Endothelial cell of umbilical vein (primary cell): ENCODE results near the gene SLC9A9. TPM values are rescaled to one million over a fixed set of nuclear protein-coding genes. Genes with fewer than 3 reads are reported as not detected.

Experiments
- BruUV-seq: library from RNA; stranded (reverse); fragments of 400-500 nt; replicated peaks from 2 replicates; lab custom pipeline; 2021; lab: Mats Ljungman, UMichigan
- CTCF ChIA-PET: fragments of 300-600, 350-600 bp; sonication (Branson Sonifier 250); formaldehyde crosslinking; loops from one replicate; lab custom pipeline; 2021; ENCODE audit warnings: antibody characterized with exemption, inconsistent platforms; lab: Charles Lee
- POLR2A ChIA-PET: fragments of 300-600, 350-600 bp; sonication (Branson Sonifier 250); formaldehyde crosslinking; loops from one replicate; lab custom pipeline; 2021; ENCODE audit warnings: antibody characterized with exemption, inconsistent platforms; lab: Charles Lee
- DNase-seq: peaks from one replicate; pipeline ENCODE4 v3.0.0-alpha.2; 2011; ENCODE audit warnings: low read depth, low spot score
- FAIRE-seq: peaks from 2 replicates; lab custom pipeline; 2011; peaks lifted over from hg19 to GRCh38; lab: Jason Lieb, UNC
- H2AFZ ChIP-seq: 2 replicates; pipeline ENCODE4 v1.6.0; 2012; ENCODE audit warnings: low read depth, low read length, control low read depth, inconsistent platforms
- H3K27ac ChIP-seq: 2 replicates; pipeline ENCODE4 v1.5.1; 2011; ENCODE audit warnings: low read depth, mild to moderate bottlenecking, control low read depth, low read length, moderate library complexity; ENCODE audit not compliant: insufficient read depth
- H3K27me3 ChIP-seq, 2 experiments: 2 replicates each; pipeline versions ENCODE4 v1.6.0 to v1.6.1; 2011; ENCODE audit warnings: low read length in 2 of 2, mixed read lengths in 1 of 2; ENCODE audit not compliant: control insufficient read depth in 2 of 2, insufficient read depth in 2 of 2
- H3K36me3 ChIP-seq, 2 experiments: 2 replicates in 1 of 2; 3 replicates in 1 of 2; pipeline ENCODE4 v1.5.1; 2011; ENCODE audit warnings: low read length in 2 of 2, mild to moderate bottlenecking in 1 of 2, moderate library complexity in 1 of 2; ENCODE audit not compliant: control insufficient read depth in 2 of 2, insufficient read depth in 2 of 2; ENCODE audit errors: extremely low read depth in 1 of 2
- H3K4me1 ChIP-seq: 3 replicates; pipeline ENCODE4 v1.5.1; 2011; ENCODE audit warnings: mild to moderate bottlenecking, low read length; ENCODE audit not compliant: control insufficient read depth, insufficient read depth; ENCODE audit errors: extremely low read depth
- H3K4me2 ChIP-seq: 2 replicates; pipeline ENCODE4 v1.6.1; 2011; ENCODE audit warnings: low read length, control low read depth, mixed read lengths; ENCODE audit not compliant: insufficient read depth
- H3K4me3 ChIP-seq, 3 experiments: fragments of 200-600 bp in 1 of 3; sonication (generic), shearing (Covaris generic) in 1 of 3; replicated peaks in 1 of 3; 2 replicates each; pipeline ENCODE4 v1.5.1; 2011 to 2016; ENCODE audit warnings: control low read depth in 3 of 3, low read length in 3 of 3, mild to moderate bottlenecking in 2 of 3, inconsistent platforms in 1 of 3, low read depth in 1 of 3, moderate library complexity in 1 of 3; ENCODE audit not compliant: insufficient read depth in 1 of 3
- H3K79me2 ChIP-seq: 2 replicates; pipeline ENCODE4 v1.6.0; 2012; ENCODE audit warnings: low read length, inconsistent platforms; ENCODE audit not compliant: control insufficient read depth, insufficient read depth
- H3K9ac ChIP-seq: replicated peaks from 2 replicates; pipeline ENCODE3; 2011; ENCODE audit warnings: low read length, control low read depth; ENCODE audit not compliant: insufficient read depth; ENCODE audit errors: extremely low read depth
- H3K9me1 ChIP-seq: replicated peaks from 3 replicates; pipeline ENCODE4 v1.6.0; 2011; ENCODE audit warnings: mild to moderate bottlenecking, low read length; ENCODE audit not compliant: control insufficient read depth, insufficient read depth; ENCODE audit errors: extremely low read depth
- H3K9me3 ChIP-seq: replicated peaks from 2 replicates; pipeline ENCODE4 v1.5.1; 2012; ENCODE audit warnings: low read length, inconsistent platforms; ENCODE audit not compliant: control insufficient read depth, insufficient read depth
- H4K20me1 ChIP-seq: replicated peaks from 2 replicates; pipeline ENCODE3; 2011; ENCODE audit warnings: mild to moderate bottlenecking, low read length; ENCODE audit not compliant: control insufficient read depth, insufficient read depth; ENCODE audit errors: extremely low read depth
- EZH2 ChIP-seq: IDR thresholded peaks from 2 replicates; pipeline ENCODE4 v1.6.1; 2012; ENCODE audit warnings: borderline replicate concordance, low read depth, mild to moderate bottlenecking, moderate library complexity, low read length, inconsistent platforms; ENCODE audit not compliant: severe bottlenecking
- FOS ChIP-seq: IDR thresholded peaks from 2 replicates; pipeline ENCODE4 v1.6.1; 2011; ENCODE audit warnings: mild to moderate bottlenecking, low read length, moderate library complexity, borderline replicate concordance; ENCODE audit not compliant: insufficient read depth
- GATA2 ChIP-seq: IDR thresholded peaks from 2 replicates; pipeline ENCODE4 v1.7.0; 2011; ENCODE audit warnings: low read depth, mild to moderate bottlenecking, moderate library complexity, mixed read lengths, low read length; ENCODE audit not compliant: insufficient read length, insufficient read depth
- JUN ChIP-seq: IDR thresholded peaks from 2 replicates; pipeline ENCODE4 v1.6.1; 2011; ENCODE audit warnings: borderline replicate concordance, low read depth; ENCODE audit not compliant: insufficient read length, insufficient read depth
- MAX ChIP-seq: IDR thresholded peaks from 2 replicates; pipeline ENCODE4 v1.6.1; 2011; ENCODE audit not compliant: insufficient read depth, insufficient read length
- MYC ChIP-seq: IDR thresholded peaks from one replicate; pipeline ENCODE4 v1.6.1; 2011; ENCODE audit warnings: mild to moderate bottlenecking, low read depth, low read length
- POLR2A ChIP-seq: IDR thresholded peaks from 2 replicates; pipeline ENCODE4 v1.6.1; 2012; ENCODE audit warnings: low read depth, mild to moderate bottlenecking, control low read depth, low read length
- POLR2AphosphoS5 ChIP-seq: IDR thresholded peaks from 2 replicates; pipeline ENCODE4 v1.6.1; 2012; ENCODE audit warnings: low read depth, mild to moderate bottlenecking, control low read depth, low read length, moderate library complexity; ENCODE audit not compliant: insufficient read depth
- dilution Hi-C: fragments of 300-500 bp; cut with MboI; formaldehyde crosslinking; loops from one replicate; pipeline ENCODE4 v1.15.0; 2019; ENCODE audit warnings: low sequenced_read_pairs; ENCODE audit not compliant: extremely low pct_ligation_motif_present
- intact Hi-C: fragments of 100-400 bp; cut with micrococcal nuclease; formaldehyde crosslinking; loops from one replicate; pipeline ENCODE4 v1.10.0; 2022
- polyA plus RNA-seq, 4 experiments: library from polyadenylated mRNA; depleted of rRNA in 3 of 4; stranded (reverse) in 3 of 4; unstranded in 1 of 4; fragments of >200 nt; gene quantifications; 2 replicates each; pipeline versions ENCODE4 v1.2.1 to v1.2.3, GENCODE V29; 2011 to 2012; ENCODE audit warnings: missing spikeins in 1 of 4
- total RNA-seq: library from RNA; stranded (reverse); gene quantifications from 2 replicates; pipeline ENCODE4 v1.2.3, GENCODE V29; 2021
- TF ChIP-seq, protein P1 (sequence below), 2 donors: IDR thresholded peaks; 1 replicate in 1 of 2; 2 replicates in 1 of 2; pipeline ENCODE4 v1.5.1; 2011; ENCODE audit warnings: low read length in 2 of 2, mild to moderate bottlenecking in 2 of 2, moderate library complexity in 2 of 2, control low read depth in 1 of 2, inconsistent platforms in 1 of 2, low read depth in 1 of 2; ENCODE audit not compliant: insufficient read depth in 1 of 2; ENCODE audit errors: extremely low read depth in 1 of 2

Gene SLC9A9
- total and polyA plus RNA-seq, 2 donors (not counting 3 experiments of a cell fraction or from before 2014, with no cell fraction given), result 1.5 to 1.8 TPM

- no peak overlapping the region for H3K27ac ChIP-seq
- H4K20me1 ChIP-seq, result no peaks in the 10 kb centered on the region
- H3K9ac ChIP-seq, result no peak overlapping the region
- no peak for FAIRE-seq
- no peak overlapping the region for H3K4me2 ChIP-seq
- CTCF ChIA-PET, result interaction anchor here (1.5 kb wide), 1 partner anchor 22 kb away, joined by 9 read pairs; no protein-coding TSS in a partner anchor
- TF ChIP-seq JUN, result no peak
- no peak for TF ChIP-seq GATA2
- no peak for TF ChIP-seq POLR2AphosphoS5
- no peaks in the 10 kb centered on the region for H3K9me3 ChIP-seq
- no peak overlapping the region for H3K4me3 ChIP-seq
- no peak for DNase-seq
- H3K27me3 ChIP-seq, result no peaks in the 10 kb centered on the region
- H3K36me3 ChIP-seq, result no peaks in the 10 kb centered on the region
- BruUV-seq, result no TSS peak
- H3K79me2 ChIP-seq, result no peaks in the 10 kb centered on the region
- dilution Hi-C loops, result no loop called here
- POLR2A ChIA-PET, result no interaction called here
- H3K9me1 ChIP-seq, result no peaks in the 10 kb centered on the region
- intact Hi-C loops, result no loop called here
- H2AFZ ChIP-seq, result no peak overlapping the region
- no peaks in the 10 kb centered on the region for H3K4me1 ChIP-seq
Measured at GRCh38 chr3:143652118-143652517, 196.2 kb downstream of the SLC9A9 start.

DNA sequence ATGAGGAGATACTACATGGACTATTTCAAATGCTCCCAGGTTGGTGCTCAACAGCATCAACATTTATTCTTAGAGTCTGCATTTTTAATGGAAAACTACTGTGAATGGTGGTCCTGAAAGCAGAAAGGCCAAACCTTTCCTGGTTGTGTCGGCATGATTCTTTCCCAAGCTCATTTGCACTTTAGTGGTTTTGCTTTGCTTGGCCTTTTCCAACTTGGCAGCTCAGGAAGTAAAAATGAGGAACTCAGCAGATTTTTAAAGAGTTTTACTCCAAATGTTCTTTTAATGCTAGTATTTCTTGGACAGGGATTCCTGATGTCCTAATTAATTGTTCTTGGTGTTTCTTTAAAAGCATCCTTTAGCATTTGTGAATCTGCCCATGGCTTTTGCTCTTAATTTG, 197.4 kb downstream of the SLC9A9 start:
- no peaks in the 10 kb centered on the region for H3K27me3 ChIP-seq

More for the DNA sequence above, 197.4 kb downstream of the SLC9A9 start:
- H3K36me3 ChIP-seq, result no peaks in the 10 kb centered on the region
- dilution Hi-C loops (no loop called here), intact Hi-C loops (no loop called here)
- no peak overlapping the region for H3K9ac ChIP-seq
- no peak overlapping the region for H2AFZ ChIP-seq
- no peaks in the 10 kb centered on the region for H3K4me1 ChIP-seq
- H3K27ac ChIP-seq, result no peak overlapping the region
- H4K20me1 ChIP-seq, result no peaks in the 10 kb centered on the region
- DNase-seq (no peak), FAIRE-seq (no peak)
- H3K4me3 ChIP-seq, result no peak overlapping the region
- H3K9me1 ChIP-seq, result no peaks in the 10 kb centered on the region
- CTCF ChIA-PET, result interaction anchor here (1.7 kb wide), 1 partner anchor 23 kb away, joined by 15 read pairs; no protein-coding TSS in a partner anchor
- H3K9me3 ChIP-seq, result no peaks in the 10 kb centered on the region
- POLR2A ChIA-PET, result no interaction called here
- H3K79me2 ChIP-seq, result no peaks in the 10 kb centered on the region
- TF ChIP-seq JUN (no peak), MAX (no peak), EZH2 (no peak), MYC (no peak), POLR2AphosphoS5 (no peak), POLR2A (no peak), GATA2 (no peak), FOS (no peak)
- TF ChIP-seq, protein P1, sequence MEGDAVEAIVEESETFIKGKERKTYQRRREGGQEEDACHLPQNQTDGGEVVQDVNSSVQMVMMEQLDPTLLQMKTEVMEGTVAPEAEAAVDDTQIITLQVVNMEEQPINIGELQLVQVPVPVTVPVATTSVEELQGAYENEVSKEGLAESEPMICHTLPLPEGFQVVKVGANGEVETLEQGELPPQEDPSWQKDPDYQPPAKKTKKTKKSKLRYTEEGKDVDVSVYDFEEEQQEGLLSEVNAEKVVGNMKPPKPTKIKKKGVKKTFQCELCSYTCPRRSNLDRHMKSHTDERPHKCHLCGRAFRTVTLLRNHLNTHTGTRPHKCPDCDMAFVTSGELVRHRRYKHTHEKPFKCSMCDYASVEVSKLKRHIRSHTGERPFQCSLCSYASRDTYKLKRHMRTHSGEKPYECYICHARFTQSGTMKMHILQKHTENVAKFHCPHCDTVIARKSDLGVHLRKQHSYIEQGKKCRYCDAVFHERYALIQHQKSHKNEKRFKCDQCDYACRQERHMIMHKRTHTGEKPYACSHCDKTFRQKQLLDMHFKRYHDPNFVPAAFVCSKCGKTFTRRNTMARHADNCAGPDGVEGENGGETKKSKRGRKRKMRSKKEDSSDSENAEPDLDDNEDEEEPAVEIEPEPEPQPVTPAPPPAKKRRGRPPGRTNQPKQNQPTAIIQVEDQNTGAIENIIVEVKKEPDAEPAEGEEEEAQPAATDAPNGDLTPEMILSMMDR (IDR thresholded peaks at IDR 0.05; ENCODE audit: extremely low read depth in 1 of 2, insufficient read depth in 1 of 2, low read depth in 1 of 2, low read length in 2 of 2), result no peak
- H3K4me2 ChIP-seq, result no peak overlapping the region
- BruUV-seq, result no TSS peak
